ENCODE measurements around the gene PLD5.
A peak's percentile ranks its signal among the peaks of the same experiment; 100 is the strongest.

The PLD5 gene

DNA sequence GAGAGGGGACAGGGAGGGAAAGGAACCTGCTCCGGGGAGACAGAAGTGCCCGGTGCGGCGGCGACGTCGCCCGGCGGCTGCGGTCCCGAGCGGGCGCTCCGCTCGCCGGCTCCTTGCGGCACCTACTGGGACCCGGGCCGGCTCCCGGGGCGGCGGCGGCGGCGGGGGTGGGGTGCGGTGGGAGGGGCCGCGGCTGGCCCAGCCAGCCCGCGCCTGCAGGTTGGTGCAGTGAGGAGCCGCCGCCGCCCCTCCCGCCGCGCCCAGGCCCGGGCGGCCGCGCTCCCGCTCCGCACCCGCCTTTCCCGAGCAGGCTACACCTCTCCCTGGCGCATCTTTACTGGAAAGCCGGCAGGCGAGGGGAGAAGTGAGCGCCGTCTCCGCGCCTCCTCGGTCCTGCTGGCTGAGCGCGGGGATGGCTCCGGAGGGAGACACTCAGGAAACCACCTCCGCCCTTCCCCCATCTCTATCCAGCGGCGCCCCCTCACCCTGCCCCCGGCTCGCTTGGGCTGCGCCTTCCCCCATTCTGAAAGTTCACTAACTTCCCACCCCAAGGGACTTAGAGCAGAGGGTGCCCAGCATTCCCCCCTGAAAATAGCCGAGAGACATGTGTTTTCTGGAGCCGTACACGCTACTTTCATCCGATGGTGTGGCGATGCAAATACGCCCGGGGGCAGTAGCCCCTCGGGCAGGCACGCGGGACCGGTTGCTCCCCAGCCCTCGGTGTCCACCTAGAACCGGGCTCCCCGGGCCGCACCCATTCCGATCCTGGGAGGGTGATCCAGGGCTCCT is at the start of gene PLD5:
TSS of gene PLD5 (minus strand) at position 127 of the 789 bp plus-strand sequence.
- peak; percentile 21 for DNase-seq

DNA sequence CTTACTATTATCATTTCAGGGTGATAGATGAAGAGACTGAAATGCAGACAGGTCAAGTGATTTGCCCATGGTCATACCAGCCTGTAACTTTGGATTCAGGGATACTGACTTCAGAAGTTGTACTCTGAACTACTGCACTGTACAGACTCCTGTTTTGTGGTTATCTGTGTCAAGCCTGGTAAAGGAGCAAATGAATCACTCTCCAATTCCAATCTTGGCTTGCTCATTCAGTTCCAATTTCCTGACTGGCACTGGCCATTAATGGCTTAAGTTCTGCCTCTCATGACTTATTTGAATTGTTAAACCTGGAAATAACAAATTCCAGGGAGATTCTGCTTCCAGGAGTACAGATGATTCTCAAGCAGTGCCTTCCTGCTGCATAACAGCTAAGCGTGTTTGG is 45.4 kb upstream of the PLD5 start:
- no peak for DNase-seq

DNA sequence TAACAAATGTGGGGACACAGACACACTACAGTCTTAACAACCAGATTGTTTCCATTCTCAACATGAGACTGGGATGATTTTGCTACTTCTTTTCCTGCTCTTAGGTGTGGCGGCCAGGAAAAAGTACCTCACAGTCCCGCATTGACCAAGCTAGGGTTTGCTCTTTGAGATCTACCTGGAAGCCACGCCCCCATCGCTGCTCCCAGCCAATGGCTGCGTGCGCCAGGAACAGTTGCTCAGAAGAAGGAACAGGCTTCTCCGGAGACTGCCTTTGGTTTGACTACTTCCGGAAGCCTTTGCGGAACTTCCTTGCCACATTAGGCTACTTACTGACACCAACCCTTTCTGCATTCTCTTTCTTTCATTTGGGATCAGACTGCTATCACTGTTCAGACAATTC is 44.2 kb upstream of the PLD5 start:
- no peak for DNase-seq

- DNase-seq = no peak
Observed at GRCh38 chr1:242567596-242567995, 43.1 kb upstream of the PLD5 start.

DNA sequence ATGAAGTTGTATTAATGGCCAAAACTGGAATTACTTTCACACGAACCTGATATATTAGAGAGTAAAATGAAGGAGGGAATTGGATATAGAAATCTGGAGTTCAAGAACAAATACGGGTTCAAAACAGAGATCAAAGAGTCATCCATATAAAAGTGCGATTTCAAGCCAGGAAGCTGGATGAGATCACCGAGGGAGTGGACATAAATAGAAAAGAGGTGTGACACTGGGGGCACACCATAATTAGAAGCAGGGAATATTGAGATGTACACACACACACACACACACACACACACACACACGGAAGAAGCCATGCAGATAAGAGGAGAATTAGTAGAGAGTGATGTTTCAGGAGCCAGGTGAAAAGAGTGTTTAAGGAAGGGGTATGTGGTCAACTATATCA is 32.3 kb upstream of the PLD5 start:
- no peak for DNase-seq

GRCh38 chr1:242556276-242556675 is 31.8 kb upstream of the PLD5 start:
- no peak for DNase-seq

DNA sequence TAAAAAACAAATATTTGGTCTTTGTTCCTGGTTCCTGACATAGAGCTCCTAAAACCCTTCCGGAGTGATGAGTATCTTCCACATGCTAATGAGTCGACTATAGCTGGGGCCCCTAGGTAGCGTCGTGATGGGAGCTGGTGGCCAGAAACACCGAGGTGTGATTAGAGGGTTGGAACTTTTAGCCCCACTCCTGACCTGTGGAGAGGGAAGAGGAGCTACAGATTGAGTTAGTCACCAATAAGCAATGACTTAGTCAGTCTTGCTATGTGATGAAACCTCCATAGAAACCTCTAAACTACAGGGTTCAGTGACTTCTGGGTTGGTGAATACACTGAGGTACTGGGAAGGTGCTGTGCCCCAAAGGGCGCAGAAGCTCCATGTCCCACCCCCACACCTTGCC is 30.1 kb upstream of the PLD5 start:
- DNase-seq = no peak

DNA sequence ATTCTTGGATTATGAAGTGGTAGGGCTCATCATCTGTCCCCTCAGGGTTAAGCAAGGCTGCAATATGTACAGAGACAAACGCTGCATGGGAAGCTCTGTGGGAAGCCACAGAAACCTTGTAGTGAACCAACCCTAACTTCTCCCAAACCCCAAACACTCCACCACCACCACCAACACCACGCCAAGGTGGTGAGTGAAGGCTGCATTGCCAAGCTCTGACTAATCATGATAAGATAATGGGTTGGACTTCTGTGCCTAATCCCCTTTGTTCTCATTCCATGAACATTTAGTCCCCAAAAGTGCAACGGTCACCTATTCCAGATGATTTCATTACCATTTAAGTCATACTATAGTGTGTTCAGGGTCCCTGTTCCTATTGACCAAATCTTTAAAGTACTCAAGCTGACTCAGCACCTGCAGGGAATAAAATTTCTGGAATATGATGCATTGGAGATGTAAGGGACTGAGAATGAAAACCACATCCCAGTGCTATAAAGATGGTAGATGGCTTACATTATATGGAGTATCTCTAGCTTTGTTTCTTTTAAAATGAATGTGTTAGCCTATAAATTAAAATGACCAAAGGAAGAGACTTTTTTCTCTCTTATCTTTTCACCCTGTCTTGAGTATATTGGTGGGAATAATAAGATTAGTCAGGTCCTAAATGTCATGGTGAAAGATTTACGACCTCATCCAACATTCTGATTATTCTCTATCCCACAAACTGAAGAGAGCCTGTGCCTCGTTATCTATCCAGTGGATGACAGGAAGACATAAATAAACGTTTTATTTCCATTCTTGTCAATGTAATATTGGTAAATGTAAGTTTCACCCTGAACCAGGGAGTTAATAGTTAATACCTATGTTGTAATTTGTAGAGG is 22.6 kb upstream of the PLD5 start:
- DNase-seq = no peak

GRCh38 chr1:242546441-242546840 is 21.9 kb upstream of the PLD5 start:
- DNase-seq = no peak

DNA sequence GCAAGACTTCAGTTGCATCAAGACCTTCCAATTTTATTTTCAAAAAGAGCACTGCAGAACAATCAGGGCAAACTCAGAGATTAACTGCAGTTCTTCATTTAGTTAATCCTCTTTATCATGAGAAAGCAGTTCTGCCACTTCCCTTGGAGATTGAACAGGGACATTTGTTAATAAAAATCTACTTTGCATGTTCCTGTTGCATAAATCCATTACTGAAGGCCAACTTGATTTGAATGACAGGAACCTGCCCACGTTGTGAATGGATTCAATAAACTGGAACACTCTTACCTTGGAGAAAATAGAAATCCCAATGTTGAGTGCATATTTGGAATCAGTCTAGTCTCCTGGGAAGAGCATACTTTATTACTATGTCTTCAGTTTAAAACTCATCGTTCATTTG is 19.6 kb upstream of the PLD5 start:
- no peak for DNase-seq

DNA sequence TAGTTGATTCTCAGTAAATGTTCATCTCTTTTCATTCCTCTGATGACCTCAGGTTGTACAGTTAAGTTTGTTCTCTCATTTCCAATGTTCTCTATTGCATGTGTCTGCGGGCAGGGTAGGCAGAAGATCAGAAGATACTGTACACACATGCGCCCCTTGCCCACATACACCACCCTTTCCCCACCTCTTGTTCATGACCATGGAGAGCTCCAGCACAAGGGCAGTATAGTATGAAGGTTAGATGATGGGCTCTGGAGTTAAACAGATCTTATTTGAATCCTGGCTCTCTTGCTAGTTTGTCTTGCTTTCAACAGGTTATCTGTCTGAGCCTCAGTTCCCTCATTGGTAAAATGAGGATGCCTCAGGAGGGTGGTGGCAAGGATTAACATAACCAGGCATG is 17.8 kb upstream of the PLD5 start:
- no peak for DNase-seq

DNA sequence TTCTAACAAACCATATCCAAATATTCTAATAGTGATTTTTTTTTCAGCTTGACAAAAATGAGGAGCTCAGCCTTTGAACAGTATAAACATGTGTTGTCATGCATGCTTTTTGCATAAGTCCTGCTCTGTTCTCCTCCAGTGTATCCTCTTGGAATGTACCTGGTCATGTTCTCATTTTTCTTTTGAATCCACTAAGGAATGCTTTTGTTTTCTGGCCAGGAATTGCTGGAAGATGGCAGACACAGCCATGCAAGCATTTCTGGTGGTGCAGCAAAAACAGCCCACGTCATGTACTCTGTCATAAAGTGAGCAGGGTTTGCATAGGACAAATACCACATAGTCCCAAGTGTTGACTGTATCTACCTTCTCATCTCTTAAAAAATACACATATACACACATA is 11.5 kb upstream of the PLD5 start:
- DNase-seq = no peak

GRCh38 chr1:242534753-242535152 is 10.3 kb upstream of the PLD5 start:
- DNase-seq = no peak

GRCh38 chr1:242530761-242531160 is 6.3 kb upstream of the PLD5 start:
- no peak for DNase-seq

DNA sequence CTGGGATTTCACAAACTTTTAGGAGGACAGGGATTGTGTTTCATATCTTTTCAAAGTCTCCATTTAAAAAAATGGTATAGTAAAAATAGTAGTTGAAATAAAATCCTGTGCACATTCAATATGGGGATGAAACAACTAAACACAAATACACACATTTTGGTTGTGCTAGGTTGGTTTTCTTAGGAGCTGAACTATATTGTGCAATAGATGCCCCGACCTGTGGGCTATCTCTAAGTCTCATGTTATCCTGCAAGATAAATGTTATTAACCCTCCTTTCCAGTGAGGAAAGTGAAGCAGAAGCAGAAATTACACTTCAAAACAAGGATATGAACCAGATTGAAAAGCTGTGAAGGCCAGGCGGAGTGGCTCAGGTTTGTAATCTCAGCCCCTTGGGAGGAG is 1.3 kb upstream of the PLD5 start:
- DNase-seq = no peak

DNA sequence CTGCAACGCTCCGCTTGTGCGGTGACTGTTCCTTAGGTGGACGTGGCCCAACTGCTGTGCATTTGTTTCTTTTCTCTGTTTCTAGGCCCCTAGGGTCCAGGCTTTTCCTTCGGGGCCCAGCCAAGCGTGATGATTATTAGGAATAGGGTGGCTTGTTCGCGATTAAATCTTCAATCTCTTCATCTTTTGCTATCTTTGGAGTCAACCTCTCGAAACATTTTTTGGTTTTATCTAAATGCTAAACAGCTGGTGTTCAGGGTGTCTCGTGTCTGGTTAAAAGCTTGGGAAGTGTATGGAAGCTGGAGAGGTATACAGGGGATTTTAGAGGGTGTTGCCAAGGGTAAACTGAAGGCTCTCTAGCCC is 844 bp upstream of the PLD5 start:
- DNase-seq = peak; percentile 38

GRCh38 chr1:242523719-242524570 is 552 bp downstream of the PLD5 start:
- peak; percentile 42 for DNase-seq

DNA sequence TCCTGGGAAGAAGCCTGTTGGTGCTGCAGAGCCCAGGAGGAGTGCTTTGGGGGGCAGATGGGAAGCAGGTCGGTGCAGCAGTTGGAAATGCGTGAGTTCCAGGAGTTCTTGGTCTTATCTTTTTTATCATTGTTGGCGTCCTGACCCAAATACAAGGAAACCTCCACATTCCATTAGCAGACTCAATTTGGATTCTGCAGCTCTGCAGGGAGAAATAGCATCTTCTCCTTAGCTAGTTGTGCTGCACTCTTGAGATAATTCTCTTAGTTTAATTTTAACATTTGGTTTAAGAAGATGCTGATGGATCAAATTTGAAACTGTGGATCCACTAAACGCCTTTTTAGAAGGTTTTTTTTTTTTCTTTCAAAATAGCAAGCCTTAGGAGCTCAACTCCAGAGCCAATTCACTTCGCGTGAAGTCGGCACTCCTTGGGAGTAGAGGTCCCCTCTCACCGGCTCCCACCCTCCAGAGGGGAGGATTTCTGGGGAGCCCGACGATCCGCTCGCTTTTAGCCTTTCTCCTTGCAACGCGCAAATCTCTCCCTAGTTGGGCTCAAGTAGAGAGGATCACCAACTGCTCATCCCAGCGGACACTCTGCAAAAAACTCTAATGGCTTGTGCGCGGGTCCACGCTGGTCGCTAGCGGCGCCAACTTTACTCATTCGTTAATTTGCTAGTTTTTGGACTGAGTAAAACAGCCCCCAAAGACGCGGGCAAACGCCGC is 1.3 kb downstream of the PLD5 start:
- no peak for DNase-seq

GRCh38 chr1:242522304-242522945 is 2.1 kb downstream of the PLD5 start:
- DNase-seq = no peak

- DNase-seq = no peak
Observed at GRCh38 chr1:242515555-242515954, 8.9 kb downstream of the PLD5 start.

DNA sequence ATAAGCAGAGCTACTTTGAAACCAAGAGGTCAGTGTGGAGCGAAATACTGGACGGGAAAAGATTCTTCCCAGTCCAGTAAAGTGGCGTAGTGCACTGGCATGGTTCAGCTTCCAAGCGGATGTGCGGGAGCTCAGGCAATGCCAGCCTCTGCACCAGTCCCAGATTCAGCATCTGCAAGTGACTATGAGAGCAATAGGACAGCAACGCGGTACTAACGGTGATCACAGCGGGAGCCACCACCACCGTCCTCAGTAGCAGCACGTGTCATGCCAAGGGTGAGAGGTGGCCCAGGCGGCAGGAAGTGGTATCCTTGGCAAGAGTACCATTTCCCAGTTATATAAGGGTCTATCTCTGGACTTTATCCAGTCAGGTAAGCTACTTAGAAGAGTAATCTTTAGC is 17.8 kb downstream of the PLD5 start:
- DNase-seq = no peak

DNA sequence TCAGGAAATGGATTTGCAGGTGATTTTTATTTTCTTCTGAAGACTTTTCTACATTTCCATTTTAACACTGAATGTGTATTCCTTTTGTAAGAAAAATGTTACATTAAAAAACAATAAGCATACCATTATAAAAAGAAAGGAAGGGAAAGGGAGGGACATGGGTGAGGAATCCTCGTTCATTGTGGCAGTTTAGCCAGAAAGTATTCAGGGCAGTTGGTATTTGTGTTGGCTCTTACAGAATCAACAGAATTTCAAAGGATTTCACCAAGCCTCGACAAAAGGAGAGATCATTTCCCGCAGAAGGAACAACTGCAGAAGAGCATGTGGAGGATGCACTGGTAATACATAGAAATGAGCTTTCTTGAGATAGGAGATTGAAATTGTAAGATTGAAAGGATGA is 35.0 kb downstream of the PLD5 start:
- no peak for DNase-seq

All from NCI-H1694 (cell line).